Measurements from ENCODE around the gene PPP1R36.

The PPP1R36 gene

DNA sequence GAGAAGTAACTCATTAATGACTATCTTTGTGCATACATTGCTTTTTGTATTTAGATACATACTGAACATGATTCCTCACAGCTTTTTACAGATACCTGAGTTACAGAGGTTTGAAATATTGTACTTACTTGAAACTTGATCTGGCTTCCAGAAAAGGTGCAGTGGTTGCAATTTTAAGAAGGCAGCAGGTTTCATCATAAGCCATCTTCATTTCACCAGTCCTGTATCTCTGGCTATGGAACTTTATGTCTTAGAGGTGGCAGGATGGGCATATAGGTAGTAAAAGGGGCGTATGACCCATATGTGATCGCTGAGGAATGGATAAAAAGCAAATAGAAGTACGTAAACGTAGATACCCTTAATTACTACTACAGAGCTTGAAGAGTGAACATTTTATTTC is 31.5 kb upstream of the PPP1R36 start:
- TF ChIP-seq, protein P1, sequence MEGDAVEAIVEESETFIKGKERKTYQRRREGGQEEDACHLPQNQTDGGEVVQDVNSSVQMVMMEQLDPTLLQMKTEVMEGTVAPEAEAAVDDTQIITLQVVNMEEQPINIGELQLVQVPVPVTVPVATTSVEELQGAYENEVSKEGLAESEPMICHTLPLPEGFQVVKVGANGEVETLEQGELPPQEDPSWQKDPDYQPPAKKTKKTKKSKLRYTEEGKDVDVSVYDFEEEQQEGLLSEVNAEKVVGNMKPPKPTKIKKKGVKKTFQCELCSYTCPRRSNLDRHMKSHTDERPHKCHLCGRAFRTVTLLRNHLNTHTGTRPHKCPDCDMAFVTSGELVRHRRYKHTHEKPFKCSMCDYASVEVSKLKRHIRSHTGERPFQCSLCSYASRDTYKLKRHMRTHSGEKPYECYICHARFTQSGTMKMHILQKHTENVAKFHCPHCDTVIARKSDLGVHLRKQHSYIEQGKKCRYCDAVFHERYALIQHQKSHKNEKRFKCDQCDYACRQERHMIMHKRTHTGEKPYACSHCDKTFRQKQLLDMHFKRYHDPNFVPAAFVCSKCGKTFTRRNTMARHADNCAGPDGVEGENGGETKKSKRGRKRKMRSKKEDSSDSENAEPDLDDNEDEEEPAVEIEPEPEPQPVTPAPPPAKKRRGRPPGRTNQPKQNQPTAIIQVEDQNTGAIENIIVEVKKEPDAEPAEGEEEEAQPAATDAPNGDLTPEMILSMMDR (IDR thresholded peaks at IDR 0.05; ENCODE audit: low read depth, low read length, missing control alignments), result no peak
- H3K4me3 ChIP-seq (ENCODE audit: low read depth, low read length), result no peak overlapping the region
- in situ Hi-C loops (cut with HindIII; ENCODE audit: low sequenced_read_pairs), result no loop called here
- no peak for DNase-seq (ENCODE audit: low read depth)

DNA sequence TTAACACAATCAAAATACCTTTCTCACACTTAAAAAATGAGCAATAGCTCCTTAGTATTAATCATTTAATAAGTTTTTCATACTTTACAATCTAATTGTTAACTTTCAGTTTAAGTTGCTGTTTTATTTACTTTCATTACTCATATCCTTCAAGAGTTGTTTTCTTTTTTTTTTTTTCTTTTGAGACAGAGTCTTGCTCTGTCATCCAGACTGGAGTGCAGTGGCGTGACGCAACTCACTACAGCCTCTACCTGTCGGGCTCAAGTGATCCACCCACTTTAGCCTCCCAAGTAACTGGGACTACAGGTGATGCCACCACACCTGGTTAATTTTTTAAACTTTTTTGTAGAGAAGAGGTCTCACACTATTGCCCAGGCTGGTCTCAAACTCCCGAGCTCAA is 29.1 kb upstream of the PPP1R36 start:
- TF ChIP-seq, protein P1 (IDR thresholded peaks at IDR 0.05; ENCODE audit: low read depth, low read length, missing control alignments), result no peak
- no peak overlapping the region for H3K4me3 ChIP-seq (ENCODE audit: low read depth, low read length)
- DNase-seq (ENCODE audit: low read depth), result no peak
- in situ Hi-C loops (cut with HindIII; ENCODE audit: low sequenced_read_pairs), result no loop called here

DNA sequence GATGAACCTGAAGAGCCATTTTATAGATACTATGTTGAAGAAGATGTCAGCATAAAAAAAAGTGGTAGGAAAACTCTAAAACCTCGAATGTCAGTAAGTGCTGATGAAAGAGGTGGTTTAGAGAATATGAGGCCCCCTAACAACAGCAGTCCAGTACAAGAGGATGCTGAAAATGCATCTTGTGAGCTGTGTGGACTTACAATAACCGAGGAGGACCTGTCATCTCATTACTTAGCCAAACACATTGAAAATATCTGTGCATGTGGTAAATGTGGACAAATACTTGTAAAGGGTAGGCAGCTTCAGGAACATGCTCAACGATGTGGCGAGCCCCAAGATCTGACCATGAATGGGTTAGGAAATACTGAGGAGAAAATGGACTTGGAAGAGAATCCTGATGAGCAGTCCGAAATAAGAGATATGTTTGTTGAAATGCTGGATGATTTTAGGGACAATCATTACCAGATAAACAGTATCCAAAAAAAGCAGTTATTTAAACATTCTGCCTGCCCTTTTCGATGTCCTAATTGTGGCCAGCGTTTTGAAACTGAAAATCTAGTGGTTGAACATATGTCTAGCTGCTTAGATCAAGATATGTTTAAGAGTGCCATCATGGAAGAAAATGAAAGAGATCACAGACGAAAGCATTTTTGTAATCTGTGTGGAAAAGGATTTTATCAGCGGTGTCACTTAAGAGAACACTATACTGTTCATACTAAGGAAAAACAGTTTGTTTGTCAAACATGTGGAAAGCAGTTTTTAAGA is 27.0 kb upstream of the PPP1R36 start:
- DNase-seq (ENCODE audit: low read depth), result no peak
- H3K4me3 ChIP-seq (ENCODE audit: low read depth, low read length), result no peak overlapping the region
- in situ Hi-C loops (cut with HindIII; ENCODE audit: low sequenced_read_pairs), result no loop called here
- TF ChIP-seq, protein P1 (IDR thresholded peaks at IDR 0.05; ENCODE audit: low read depth, low read length, missing control alignments), result no peak

DNA sequence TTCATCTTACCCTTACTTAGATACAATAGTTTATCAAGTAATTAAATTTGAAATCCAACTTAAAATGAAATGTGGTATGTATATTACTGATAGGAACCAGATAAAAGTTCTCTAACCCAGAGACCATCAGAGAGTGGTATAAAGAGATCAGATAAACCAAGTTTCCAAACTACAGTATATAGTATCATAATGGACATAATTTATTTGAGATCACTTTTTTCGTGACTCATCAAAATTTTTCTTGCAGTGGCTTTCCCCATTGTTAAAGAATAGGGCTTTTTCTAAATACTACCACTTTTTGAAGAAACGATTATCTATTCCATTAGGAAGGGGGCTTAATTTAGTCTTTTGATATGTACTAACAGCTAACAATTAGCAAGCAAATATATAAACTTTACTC is 24.4 kb upstream of the PPP1R36 start:
- no peak overlapping the region for H3K4me3 ChIP-seq (ENCODE audit: low read depth, low read length)
- in situ Hi-C loops (cut with HindIII; ENCODE audit: low sequenced_read_pairs), result no loop called here
- DNase-seq (ENCODE audit: low read depth), result no peak
- TF ChIP-seq, protein P1 (IDR thresholded peaks at IDR 0.05; ENCODE audit: low read depth, low read length, missing control alignments), result no peak

DNA sequence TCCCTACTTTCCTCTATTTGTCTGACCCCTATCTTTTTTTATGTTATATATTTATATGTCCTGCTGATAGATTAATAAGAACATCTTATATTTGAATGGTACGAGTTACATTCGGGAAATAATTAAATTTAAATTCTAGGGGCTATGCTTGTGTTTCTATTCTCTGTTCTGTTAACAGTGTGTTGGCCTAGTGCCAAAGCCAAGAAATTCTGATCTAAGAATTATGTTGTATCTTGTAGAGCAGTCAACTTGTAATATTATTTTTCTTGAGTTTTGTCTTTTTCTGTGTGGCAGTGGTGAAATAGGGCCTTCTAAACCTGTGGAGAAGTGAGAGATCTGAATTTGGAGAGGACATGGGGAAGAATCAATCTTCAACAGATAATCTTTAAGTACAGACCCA is 18.2 kb upstream of the PPP1R36 start:
- in situ Hi-C loops (cut with HindIII; ENCODE audit: low sequenced_read_pairs), result no loop called here
- no peak overlapping the region for H3K4me3 ChIP-seq (ENCODE audit: low read depth, low read length)
- TF ChIP-seq, protein P1 (IDR thresholded peaks at IDR 0.05; ENCODE audit: low read depth, low read length, missing control alignments), result no peak
- DNase-seq (ENCODE audit: low read depth), result no peak

DNA sequence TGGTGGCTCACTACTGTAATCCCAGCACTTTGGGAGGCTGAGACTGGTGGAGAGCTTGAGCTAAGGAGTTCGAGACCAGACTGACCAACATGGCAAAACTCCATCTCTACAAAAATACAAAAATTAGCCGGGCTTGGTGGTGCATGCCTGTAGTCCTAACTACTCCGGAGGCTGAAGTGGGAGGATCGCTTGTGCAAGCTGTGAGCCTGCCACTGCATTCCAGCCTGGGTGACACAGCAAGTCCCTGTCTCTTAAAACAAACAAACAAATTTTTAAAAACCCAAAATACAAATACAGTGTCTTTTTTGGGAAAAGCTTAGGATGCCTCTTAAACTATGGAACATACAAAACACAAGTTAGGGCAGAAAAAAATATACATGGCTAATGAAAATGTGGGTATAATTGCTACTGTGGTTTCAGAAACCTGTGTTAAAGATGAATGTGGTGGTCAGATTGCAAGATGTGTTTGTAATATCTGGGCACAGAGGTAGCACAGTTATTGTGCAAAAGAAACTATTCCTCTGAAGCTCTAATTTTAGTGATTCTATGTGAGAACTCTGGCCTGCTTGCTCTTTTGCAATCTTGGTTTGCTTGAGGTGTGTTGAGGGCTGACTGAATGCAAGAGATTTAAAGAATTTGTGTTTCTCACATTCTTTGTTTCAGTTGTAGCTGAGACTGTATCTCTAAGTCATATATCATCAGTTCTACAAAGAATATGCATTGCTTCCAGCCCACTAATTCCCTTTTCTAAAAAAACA is 13.1 kb upstream of the PPP1R36 start:
- no peak overlapping the region for H3K4me3 ChIP-seq (ENCODE audit: low read depth, low read length)
- peak; percentile 11 for DNase-seq (ENCODE audit: low read depth)
- TF ChIP-seq, protein P1 (IDR thresholded peaks at IDR 0.05; ENCODE audit: low read depth, low read length, missing control alignments), result no peak
- in situ Hi-C loops (cut with HindIII; ENCODE audit: low sequenced_read_pairs), result no loop called here
